A375 (cell line): ENCODE measurements around the gene RELCH. TPM values are rescaled to one million over a fixed set of nuclear protein-coding genes. Genes with fewer than 3 reads are reported as not detected.

Experiments
- small RNA-seq: library from RNA; depleted of rRNA; stranded (forward); fragments of <200 nt; gene quantifications from one replicate; pipeline ENCODE3, GENCODE V24; 2014
- total RNA-seq: library from RNA; depleted of rRNA; stranded (reverse); fragments of >200 nt; shearing (Covaris generic); gene quantifications from 2 replicates; pipeline ENCODE4 v1.2.3, GENCODE V29; 2014; rRNA removed

RELCH gene, protein sequence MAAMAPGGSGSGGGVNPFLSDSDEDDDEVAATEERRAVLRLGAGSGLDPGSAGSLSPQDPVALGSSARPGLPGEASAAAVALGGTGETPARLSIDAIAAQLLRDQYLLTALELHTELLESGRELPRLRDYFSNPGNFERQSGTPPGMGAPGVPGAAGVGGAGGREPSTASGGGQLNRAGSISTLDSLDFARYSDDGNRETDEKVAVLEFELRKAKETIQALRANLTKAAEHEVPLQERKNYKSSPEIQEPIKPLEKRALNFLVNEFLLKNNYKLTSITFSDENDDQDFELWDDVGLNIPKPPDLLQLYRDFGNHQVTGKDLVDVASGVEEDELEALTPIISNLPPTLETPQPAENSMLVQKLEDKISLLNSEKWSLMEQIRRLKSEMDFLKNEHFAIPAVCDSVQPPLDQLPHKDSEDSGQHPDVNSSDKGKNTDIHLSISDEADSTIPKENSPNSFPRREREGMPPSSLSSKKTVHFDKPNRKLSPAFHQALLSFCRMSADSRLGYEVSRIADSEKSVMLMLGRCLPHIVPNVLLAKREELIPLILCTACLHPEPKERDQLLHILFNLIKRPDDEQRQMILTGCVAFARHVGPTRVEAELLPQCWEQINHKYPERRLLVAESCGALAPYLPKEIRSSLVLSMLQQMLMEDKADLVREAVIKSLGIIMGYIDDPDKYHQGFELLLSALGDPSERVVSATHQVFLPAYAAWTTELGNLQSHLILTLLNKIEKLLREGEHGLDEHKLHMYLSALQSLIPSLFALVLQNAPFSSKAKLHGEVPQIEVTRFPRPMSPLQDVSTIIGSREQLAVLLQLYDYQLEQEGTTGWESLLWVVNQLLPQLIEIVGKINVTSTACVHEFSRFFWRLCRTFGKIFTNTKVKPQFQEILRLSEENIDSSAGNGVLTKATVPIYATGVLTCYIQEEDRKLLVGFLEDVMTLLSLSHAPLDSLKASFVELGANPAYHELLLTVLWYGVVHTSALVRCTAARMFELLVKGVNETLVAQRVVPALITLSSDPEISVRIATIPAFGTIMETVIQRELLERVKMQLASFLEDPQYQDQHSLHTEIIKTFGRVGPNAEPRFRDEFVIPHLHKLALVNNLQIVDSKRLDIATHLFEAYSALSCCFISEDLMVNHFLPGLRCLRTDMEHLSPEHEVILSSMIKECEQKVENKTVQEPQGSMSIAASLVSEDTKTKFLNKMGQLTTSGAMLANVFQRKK
- total RNA-seq, result 13.5 and 13.7 TPM in 2 replicates

DNA sequence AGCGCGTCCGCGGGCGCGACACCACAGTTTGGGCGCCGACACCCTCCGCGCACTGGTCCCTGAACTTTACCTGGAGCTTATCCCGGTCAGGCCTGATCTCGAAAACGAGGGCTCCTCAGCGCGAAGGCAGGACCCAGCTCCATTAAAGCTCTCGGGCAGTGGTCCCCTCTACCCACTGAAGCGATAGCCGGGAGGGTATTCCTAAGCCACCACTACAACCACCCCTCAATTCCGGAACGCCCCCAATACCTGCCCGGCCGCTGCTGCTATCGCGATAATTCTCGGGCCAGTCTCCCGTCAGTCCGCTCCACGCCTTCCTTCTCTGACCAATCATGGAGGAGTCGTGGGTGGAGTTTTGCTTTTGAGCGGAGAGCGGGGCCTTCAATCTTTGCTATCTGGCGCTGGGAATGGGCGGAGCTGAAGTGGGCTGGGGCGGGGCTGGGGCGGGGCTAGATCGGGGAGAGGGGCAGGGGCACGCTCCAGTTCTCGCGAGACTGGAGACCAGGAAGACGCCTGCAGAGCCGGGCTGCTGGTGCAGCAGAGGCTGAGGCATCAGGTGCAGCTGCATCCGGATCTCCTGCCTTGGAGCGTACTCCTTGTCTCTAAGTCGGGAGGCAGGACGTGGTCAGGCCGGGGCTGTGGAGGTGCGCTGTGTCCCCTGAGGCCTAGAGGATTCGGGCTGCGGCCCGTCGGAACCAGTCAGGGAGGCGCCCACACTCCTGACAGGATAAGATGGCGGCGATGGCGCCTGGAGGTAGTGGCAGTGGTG lies at the start of gene RELCH, which contains the start of gene PIGN:
Gene RELCH, plus strand, starts transcription at position 482 of the 769 bp plus-strand sequence. Its CDS starts 251 bp downstream, at position 733.
Gene PIGN, minus strand, starts transcription at position 283 of the 769 bp plus-strand sequence. CDS start 25,703 bp downstream, outside the sequence.

DNA sequence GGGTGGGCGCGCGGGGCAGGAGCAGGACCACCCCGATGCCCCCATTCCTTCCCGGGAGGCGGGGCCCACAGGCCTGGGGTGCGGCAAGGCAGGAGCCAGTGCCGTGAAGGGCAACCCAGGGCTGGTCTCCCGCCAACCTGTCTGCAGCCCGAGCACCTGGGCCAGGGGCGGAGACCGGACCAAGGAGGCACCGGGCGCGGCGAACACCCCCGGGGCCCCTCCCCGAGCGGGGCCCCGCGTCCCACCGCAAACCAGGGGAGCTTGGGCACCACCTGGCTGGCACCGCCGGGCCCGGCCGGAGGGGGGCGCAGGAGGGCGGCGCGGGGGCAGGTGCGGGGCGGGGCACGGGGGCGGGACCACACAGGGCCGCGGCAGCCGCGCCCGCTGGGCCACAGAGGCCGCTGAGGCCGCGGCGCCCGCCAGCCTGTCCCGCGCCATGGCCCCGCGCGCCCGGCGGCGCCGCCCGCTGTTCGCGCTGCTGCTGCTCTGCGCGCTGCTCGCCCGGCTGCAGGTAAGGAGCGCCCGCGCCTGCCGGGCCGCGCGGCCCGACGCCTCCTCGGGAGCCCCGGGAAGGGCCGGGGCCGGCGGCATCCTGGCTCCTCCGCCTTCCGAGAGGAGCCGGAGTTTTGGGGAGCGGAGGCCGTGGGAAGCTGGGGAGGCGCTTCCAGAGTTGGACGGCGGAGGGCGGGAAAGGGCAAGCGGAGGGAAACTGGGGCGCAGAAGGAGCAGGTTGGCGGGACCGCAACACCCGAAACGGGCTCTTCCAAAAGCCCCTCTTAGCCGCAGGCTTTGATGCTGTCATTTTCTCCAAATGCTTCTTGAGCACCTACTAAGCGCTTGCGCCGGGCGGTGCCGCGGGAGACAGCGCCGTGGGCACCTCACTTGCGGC lies 138.1 kb downstream of the RELCH start, which contains the start of gene TNFRSF11A:
Gene TNFRSF11A, plus strand, starts transcription at position 394 of the 889 bp plus-strand sequence. Its CDS starts 43 bp downstream, at position 437.

Small RNAs within 50 kb of the gene (small RNA-seq; reads per million reads assigned to genes)
- gene RF00019, result not detected

Other genes starting within 250 kb of the RELCH start
- gene PIGN, start 199 bp upstream of the RELCH start, total RNA-seq, result 11.1 and 13.4 TPM in 2 replicates
- gene TNFRSF11A, start 138.1 kb downstream of the RELCH start, total RNA-seq, result 0.80 and 2.5 TPM in 2 replicates